HG03521 (cell line): ENCODE results near the gene AP1AR.
"Not testable (repeated sequence)": the region's sequence is repeated elsewhere in the genome, so short reads cannot be mapped to it uniquely, and the experiment has no call there.

Source experiments
- ATAC-seq: cut with Tn5 transposase; IDR thresholded peaks from one replicate; pipeline ENCODE4 v1.9.1; 2021; ENCODE audit warnings: mild to moderate bottlenecking, moderate library complexity; ENCODE audit not compliant: unreplicated experiment

The AP1AR gene

GRCh38 chr4:112277705-112278448, 46.3 kb downstream of the AP1AR start:
- no peak for ATAC-seq

GRCh38 chr4:112279025-112279881, 47.7 kb downstream of the AP1AR start:
- ATAC-seq: peak; percentile 60

GRCh38 chr4:112279882-112280315, 48.3 kb downstream of the AP1AR start:
- peak; percentile 11 for ATAC-seq

- ATAC-seq: no peak
These were observed 48.9 kb downstream of the AP1AR start for GRCh38 chr4:112280386-112281056.

- not testable (repeated sequence) for ATAC-seq
These were observed 50.4 kb downstream of the AP1AR start for GRCh38 chr4:112281895-112282398.

GRCh38 chr4:112282860-112283667, 51.5 kb downstream of the AP1AR start:
- ATAC-seq: no peak

- no peak for ATAC-seq
These were observed 52.6 kb downstream of the AP1AR start for GRCh38 chr4:112284166-112284565.

- no peak for ATAC-seq
These were observed 53.2 kb downstream of the AP1AR start for GRCh38 chr4:112284662-112285411.

- ATAC-seq: no peak
These were observed 55.8 kb downstream of the AP1AR start for GRCh38 chr4:112287258-112287989.

GRCh38 chr4:112288455-112288854, 56.9 kb downstream of the AP1AR start:
- peak; percentile 27 for ATAC-seq

- no peak for ATAC-seq
These were observed 58.0 kb downstream of the AP1AR start for GRCh38 chr4:112289407-112290253.

- ATAC-seq: no peak
These were observed 58.8 kb downstream of the AP1AR start for GRCh38 chr4:112290341-112290740.

GRCh38 chr4:112296949-112297880, 65.6 kb downstream of the AP1AR start, which contains the start of gene ALPK1:
TSS of gene ALPK1 (plus strand) at chr4:112297369.
- peak; percentile 75 for ATAC-seq

- ATAC-seq: no peak
These were observed 68.1 kb downstream of the AP1AR start for GRCh38 chr4:112299721-112300120.

GRCh38 chr4:112302320-112303274, 71.0 kb downstream of the AP1AR start:
- ATAC-seq: peak; percentile 54

- ATAC-seq: not testable (repeated sequence)
These were observed 73.9 kb downstream of the AP1AR start for GRCh38 chr4:112305477-112305876.
